ENCODE results near the gene KIF3A.

DNA sequence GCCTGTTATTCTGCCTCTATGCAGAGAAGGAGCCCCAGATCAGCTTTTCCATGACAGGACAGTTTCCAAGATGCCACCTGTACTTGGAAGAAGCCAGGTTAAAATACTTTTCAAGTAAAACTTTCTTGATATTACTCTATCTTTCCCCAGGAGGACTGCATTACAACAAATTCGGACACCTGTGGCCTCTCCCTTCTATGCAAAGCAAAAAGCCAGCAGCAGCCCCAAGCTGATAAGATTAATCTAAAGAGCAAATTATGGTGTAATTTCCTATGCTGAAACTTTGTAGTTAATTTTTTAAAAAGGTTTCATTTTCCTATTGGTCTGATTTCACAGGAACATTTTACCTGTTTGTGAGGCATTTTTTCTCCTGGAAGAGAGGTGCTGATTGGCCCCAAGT, 63.9 kb downstream of the KIF3A start:
- TF ChIP-seq, protein P1, sequence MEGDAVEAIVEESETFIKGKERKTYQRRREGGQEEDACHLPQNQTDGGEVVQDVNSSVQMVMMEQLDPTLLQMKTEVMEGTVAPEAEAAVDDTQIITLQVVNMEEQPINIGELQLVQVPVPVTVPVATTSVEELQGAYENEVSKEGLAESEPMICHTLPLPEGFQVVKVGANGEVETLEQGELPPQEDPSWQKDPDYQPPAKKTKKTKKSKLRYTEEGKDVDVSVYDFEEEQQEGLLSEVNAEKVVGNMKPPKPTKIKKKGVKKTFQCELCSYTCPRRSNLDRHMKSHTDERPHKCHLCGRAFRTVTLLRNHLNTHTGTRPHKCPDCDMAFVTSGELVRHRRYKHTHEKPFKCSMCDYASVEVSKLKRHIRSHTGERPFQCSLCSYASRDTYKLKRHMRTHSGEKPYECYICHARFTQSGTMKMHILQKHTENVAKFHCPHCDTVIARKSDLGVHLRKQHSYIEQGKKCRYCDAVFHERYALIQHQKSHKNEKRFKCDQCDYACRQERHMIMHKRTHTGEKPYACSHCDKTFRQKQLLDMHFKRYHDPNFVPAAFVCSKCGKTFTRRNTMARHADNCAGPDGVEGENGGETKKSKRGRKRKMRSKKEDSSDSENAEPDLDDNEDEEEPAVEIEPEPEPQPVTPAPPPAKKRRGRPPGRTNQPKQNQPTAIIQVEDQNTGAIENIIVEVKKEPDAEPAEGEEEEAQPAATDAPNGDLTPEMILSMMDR (IDR thresholded peaks at IDR 0.05), result no peak
- no peak for TF ChIP-seq POLR2A (IDR thresholded peaks at IDR 0.05)
